NT2/D1 (cell line): ENCODE results near the gene IGSF9.

Source experiments
- DNase-seq: peaks from one replicate; pipeline ENCODE4 v3.0.0-alpha.2; 2011; ENCODE audit warnings: low read depth, low spot score
- H3K27me3 ChIP-seq: 2 replicates; pipeline ENCODE4 v1.6.0; 2011; ENCODE audit warnings: mild to moderate bottlenecking; ENCODE audit not compliant: insufficient read length, insufficient read depth
- H3K36me3 ChIP-seq: 2 replicates; pipeline ENCODE4 v1.6.1; 2011; ENCODE audit warnings: mild to moderate bottlenecking, low read length, mixed read lengths; ENCODE audit not compliant: insufficient read depth, insufficient read length
- H3K4me1 ChIP-seq: 2 replicates; pipeline ENCODE4 v1.5.1; 2011; ENCODE audit not compliant: insufficient read depth, insufficient read length
- H3K4me3 ChIP-seq: 2 replicates; pipeline ENCODE4 v1.5.1; 2011; ENCODE audit warnings: low read depth; ENCODE audit not compliant: insufficient read length
- H3K9ac ChIP-seq: 2 replicates; pipeline ENCODE4 v1.6.0; 2011; ENCODE audit warnings: low read depth; ENCODE audit not compliant: insufficient read length
- H3K9me3 ChIP-seq: 2 replicates; pipeline ENCODE4 v1.5.1; 2011; ENCODE audit warnings: mild to moderate bottlenecking, low read length; ENCODE audit not compliant: insufficient read depth
- SUZ12 ChIP-seq: IDR thresholded peaks from 2 replicates; pipeline ENCODE4 v1.6.1; 2011; ENCODE audit not compliant: insufficient read length, insufficient read depth; ENCODE audit errors: extremely low read depth
- YY1 ChIP-seq: IDR thresholded peaks from 2 replicates; pipeline ENCODE4 v1.6.1; 2011; ENCODE audit not compliant: insufficient read length, insufficient read depth
- ZNF274 ChIP-seq: IDR thresholded peaks from 2 replicates; pipeline ENCODE4 v1.6.1; 2011; ENCODE audit warnings: mild to moderate bottlenecking, low read depth, low read length

IGSF9 gene

DNA sequence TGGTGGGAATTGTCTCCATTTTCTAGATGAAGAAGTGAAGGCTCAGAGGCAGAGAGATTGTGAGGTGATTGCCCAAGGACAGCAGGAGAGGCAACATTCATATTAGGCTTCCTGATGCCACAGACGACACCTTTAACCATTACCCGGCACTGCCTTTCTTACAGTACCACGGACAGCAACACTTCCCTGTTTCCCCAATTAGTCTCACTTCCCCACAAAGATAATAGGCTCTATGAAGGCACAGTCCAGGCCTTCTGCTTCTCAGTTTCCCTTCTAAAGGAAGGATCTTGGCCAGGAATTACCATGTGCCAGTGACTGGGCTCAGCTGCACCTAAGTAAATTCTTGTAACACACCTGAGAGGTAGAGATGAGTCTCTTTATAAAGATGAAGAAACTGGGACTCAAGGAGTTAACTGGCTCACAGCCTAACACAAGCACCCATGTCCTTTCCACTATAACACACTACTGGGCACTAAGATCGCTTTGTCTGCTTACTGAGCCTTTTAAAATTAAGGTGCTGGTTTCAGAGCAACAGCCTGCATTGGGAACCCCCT lies 9.6 kb downstream of the IGSF9 start:
- no peak overlapping the region for H3K9ac ChIP-seq
- TF ChIP-seq SUZ12: no peak
- no peak for TF ChIP-seq YY1
- TF ChIP-seq ZNF274: no peak
- no peaks in the 10 kb centered on the region for H3K9me3 ChIP-seq
- peaks cover 22% of the 10 kb centered on the region for H3K4me1 ChIP-seq
- peaks cover 80% of the 10 kb centered on the region for H3K36me3 ChIP-seq
- DNase-seq: no peak
- no peak overlapping the region for H3K4me3 ChIP-seq
- no peaks in the 10 kb centered on the region for H3K27me3 ChIP-seq

DNA sequence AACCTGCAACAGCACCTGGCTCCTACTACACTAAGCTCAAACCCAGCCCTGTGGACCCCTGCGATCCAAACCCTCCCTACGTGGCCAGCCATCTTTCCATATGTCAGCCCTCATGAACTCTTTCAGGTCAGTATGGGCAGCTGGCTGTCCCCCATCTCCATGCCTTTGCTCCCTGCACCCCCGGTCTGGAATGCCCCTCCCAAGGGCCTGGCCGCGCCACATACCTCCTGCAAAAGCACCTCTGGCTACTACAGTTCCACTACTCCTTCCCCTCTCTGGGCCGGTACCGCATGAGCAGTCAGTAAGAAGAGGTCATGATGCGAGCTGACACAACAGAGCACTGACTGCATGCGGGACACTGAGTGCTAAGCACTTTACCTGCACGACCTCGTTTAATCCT lies 10.1 kb downstream of the IGSF9 start:
- peaks cover 82% of the 10 kb centered on the region for H3K36me3 ChIP-seq
- H3K4me3 ChIP-seq: no peak overlapping the region
- DNase-seq: no peak
- no peak for TF ChIP-seq SUZ12
- TF ChIP-seq ZNF274: no peak
- TF ChIP-seq YY1: no peak
- no peaks in the 10 kb centered on the region for H3K9me3 ChIP-seq
- H3K4me1 ChIP-seq: peaks cover 21% of the 10 kb centered on the region
- H3K27me3 ChIP-seq: no peaks in the 10 kb centered on the region
- no peak overlapping the region for H3K9ac ChIP-seq

DNA sequence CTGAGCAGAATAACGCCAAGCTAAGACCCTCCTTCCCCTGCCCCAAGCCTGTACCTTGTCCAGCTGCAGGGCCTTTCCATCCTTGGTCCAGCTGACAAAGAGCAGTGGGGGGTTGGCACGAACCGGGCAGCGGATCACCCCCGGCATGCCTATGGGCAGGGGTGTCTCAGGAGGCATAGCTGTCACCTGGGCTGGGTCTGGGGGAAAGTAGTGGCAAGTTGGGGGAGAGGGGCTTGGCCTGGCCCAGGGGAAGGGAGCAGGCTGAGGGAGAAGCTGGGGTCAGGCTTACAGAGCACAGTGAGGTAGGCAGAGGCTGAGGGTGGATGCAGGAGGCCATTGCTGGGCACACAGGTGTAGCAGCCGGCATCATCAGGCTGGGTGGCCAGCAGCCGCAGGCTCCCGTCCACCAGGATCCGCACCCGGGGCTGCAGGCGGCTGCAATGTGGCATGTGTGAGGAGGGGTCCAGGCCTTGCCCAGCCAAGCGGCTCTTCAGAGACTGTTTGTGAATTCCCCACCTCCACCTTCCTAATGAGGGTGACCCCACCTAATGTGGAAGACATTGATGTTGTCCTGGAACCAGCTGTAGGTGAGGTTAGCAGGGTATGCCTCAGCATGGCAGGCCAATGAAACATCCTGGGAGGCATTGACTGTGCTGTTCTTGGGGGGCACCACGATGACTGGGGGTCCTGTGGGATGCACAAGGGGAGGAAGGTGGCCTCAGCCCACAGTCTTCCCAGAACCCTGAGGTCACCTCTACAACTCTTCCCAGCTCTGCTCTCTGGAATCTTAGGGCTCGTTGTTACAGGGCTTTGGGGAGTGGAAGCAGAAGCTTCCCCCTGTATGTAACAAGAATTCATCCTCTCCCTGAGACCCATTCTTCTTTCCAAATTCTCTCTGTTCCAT lies 11.0 kb downstream of the IGSF9 start:
- no peak for TF ChIP-seq YY1
- TF ChIP-seq SUZ12: no peak
- no peak for TF ChIP-seq ZNF274
- Histone ChIP-seq H3K36me3 (peaks cover 82% of the 10 kb centered on the region), H3K9ac (no peak overlapping the region)

DNA sequence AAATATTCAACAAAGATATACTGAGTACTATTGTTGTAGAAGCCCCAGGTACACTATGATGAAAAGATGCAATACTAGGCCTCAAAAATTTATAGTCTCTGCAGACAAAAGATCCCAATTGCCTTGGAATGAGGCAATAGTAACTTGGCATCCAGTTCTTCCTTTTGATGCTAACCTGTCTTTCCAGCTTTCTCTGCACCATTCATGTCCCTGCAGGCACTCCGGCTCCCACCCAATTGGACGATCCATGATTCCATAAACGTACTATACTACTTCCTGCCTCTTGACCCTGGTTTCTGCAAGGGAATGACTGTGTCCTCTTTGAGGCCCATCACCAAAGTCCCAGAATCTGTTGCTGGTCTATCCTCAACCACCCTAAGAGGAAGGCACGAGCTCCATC lies 12.1 kb downstream of the IGSF9 start:
- peaks cover 82% of the 10 kb centered on the region for H3K36me3 ChIP-seq
- no peak for DNase-seq
- TF ChIP-seq ZNF274 (no peak), YY1 (no peak), SUZ12 (no peak)
- H3K9ac ChIP-seq: no peak overlapping the region
- peaks cover 21% of the 10 kb centered on the region for H3K4me1 ChIP-seq
- no peak overlapping the region for H3K4me3 ChIP-seq
- no peaks in the 10 kb centered on the region for H3K27me3 ChIP-seq
- H3K9me3 ChIP-seq: no peaks in the 10 kb centered on the region

More for the DNA sequence above, 11.0 kb downstream of the IGSF9 start:
- DNase-seq: no peak
- Histone ChIP-seq H3K27me3 (no peaks in the 10 kb centered on the region), H3K4me3 (no peak overlapping the region), H3K9me3 (no peaks in the 10 kb centered on the region), H3K4me1 (peaks cover 21% of the 10 kb centered on the region)

DNA sequence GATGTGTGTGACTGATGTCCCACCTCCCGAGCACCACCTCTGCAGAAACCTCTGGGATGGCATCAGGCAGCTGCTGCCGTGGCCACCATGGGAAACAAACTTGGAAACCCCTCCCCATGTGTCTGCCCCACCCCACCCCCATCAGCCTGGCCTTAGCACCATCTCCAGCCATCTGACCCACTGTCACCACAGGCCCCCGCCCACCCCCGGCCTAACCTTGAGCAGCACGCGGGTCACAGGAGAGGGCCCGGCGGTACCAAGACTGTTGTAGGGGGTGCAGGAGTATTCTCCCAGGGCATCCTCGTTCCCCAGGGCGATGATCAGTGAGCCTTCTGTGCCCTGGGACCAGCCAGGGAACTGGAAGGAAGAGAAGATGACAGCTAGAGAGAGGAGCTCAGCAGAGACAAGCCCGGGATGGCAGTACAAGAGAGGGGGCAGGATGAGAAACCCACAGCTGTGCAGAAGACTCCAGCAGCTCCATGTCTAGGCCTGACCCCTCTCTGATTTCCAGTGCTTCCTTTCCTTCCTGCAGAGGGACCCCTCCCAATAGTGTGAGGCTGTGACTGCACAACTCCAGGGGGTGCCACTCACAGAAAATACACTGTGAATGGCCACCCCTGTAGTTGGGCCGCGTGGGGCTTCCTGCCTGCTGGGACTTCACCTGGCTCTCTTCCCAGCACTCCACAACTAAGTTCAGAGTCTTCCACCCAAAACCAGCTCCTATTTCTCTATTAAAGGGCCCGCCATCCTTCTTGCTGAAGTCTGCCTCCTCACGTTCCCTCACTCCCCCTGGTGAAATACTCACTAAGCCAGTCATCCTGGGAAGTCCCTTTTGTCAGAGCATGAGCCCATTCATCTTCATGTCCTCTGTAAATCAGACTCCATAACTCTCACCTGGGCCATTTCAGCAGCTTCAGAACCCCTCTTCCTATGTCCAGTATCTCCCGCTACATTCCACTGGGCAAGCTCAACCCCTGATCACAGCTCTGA lies 12.8 kb downstream of the IGSF9 start:
- no peaks in the 10 kb centered on the region for H3K27me3 ChIP-seq
- DNase-seq: no peak
- H3K4me3 ChIP-seq: no peak overlapping the region
- no peaks in the 10 kb centered on the region for H3K9me3 ChIP-seq
- H3K36me3 ChIP-seq: peaks cover 85% of the 10 kb centered on the region
- no peak for TF ChIP-seq YY1
- no peak for TF ChIP-seq ZNF274
- no peak for TF ChIP-seq SUZ12
- H3K4me1 ChIP-seq: peaks cover 17% of the 10 kb centered on the region
- no peak overlapping the region for H3K9ac ChIP-seq

DNA sequence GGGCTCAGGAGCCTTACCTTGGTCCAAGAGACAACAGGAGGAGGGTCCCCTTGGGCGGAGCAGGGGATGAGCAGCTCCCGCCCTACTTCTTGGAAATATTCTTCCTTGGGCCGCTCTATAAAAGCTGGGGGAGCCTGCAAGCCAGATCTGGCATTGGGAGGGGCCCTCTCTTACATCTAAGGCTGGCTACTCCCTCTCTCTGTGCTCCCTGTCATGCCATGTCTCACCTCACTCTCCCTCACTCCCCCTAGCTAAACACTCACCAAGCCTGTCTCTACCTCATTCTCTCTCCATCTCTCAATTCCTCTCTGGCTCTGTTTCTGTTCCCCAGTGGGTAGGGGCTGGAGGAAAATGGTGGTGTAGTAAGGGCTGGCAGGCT lies 13.6 kb downstream of the IGSF9 start:
- Histone ChIP-seq H3K27me3 (no peaks in the 10 kb centered on the region), H3K4me3 (no peak overlapping the region), H3K36me3 (peaks cover 91% of the 10 kb centered on the region), H3K9ac (no peak overlapping the region), H3K4me1 (peaks cover 10% of the 10 kb centered on the region), H3K9me3 (no peaks in the 10 kb centered on the region)
- no peak for TF ChIP-seq YY1
- no peak for TF ChIP-seq SUZ12
- no peak for TF ChIP-seq ZNF274
- DNase-seq: no peak
